ENCODE results near the gene RHOC.
"Not testable (repeated sequence)": the region's sequence is repeated elsewhere in the genome, so short reads cannot be mapped to it uniquely, and the experiment has no call there.

RHOC gene

GRCh38 chr1:112743174-112744008, 36.5 kb upstream of the RHOC start:
- H2AFZ ChIP-seq, result peak overlapping the region; percentile 50
- H3K27me3 ChIP-seq (ENCODE audit: control insufficient read depth, insufficient read depth, low read length), result no peaks in the 10 kb centered on the region
- H3K27ac ChIP-seq, result no peak overlapping the region
- H3K4me2 ChIP-seq (ENCODE audit: low read length), result no peak overlapping the region
- no peak overlapping the region for H3K4me3 ChIP-seq (ENCODE audit: low read depth, low read length)
- no peak for TF ChIP-seq CTCF (IDR thresholded peaks at IDR 0.05)
- no peaks in the 10 kb centered on the region for H3K36me3 ChIP-seq (ENCODE audit: control insufficient read depth, insufficient read depth, low read length)
- no peaks in the 10 kb centered on the region for H3K9me3 ChIP-seq (ENCODE audit: control insufficient read depth, low read length)
- H3K79me2 ChIP-seq, result no peaks in the 10 kb centered on the region
- no peaks in the 10 kb centered on the region for H3K4me1 ChIP-seq
- no peak overlapping the region for H3K9ac ChIP-seq

GRCh38 chr1:112737573-112737972, 30.6 kb upstream of the RHOC start:
- Histone ChIP-seq H3K4me2 (ENCODE audit: low read length) (no peak overlapping the region), H3K27ac (no peak overlapping the region), H3K4me1 (no peaks in the 10 kb centered on the region), H3K79me2 (no peaks in the 10 kb centered on the region), H3K4me3 (ENCODE audit: low read depth, low read length) (no peak overlapping the region), H3K27me3 (ENCODE audit: control insufficient read depth, insufficient read depth, low read length) (no peaks in the 10 kb centered on the region), H3K9me3 (ENCODE audit: control insufficient read depth, low read length) (no peaks in the 10 kb centered on the region), H2AFZ (no peak overlapping the region), H3K9ac (no peak overlapping the region), H3K36me3 (ENCODE audit: control insufficient read depth, insufficient read depth, low read length) (no peaks in the 10 kb centered on the region)
- TF ChIP-seq CTCF (IDR thresholded peaks at IDR 0.05), result no peak

- H3K9ac ChIP-seq, result no peak overlapping the region
- H2AFZ ChIP-seq, result no peak overlapping the region
- no peaks in the 10 kb centered on the region for H3K4me1 ChIP-seq
- no peak overlapping the region for H3K4me2 ChIP-seq (ENCODE audit: low read length)
- H3K4me3 ChIP-seq (ENCODE audit: low read depth, low read length), result no peak overlapping the region
- H3K27ac ChIP-seq, result no peak overlapping the region
- H3K27me3 ChIP-seq (ENCODE audit: control insufficient read depth, insufficient read depth, low read length), result no peaks in the 10 kb centered on the region
- TF ChIP-seq CTCF (IDR thresholded peaks at IDR 0.05), result no peak
- H3K79me2 ChIP-seq, result no peaks in the 10 kb centered on the region
- no peaks in the 10 kb centered on the region for H3K36me3 ChIP-seq (ENCODE audit: control insufficient read depth, insufficient read depth, low read length)
- no peaks in the 10 kb centered on the region for H3K9me3 ChIP-seq (ENCODE audit: control insufficient read depth, low read length)
These were observed 28.8 kb upstream of the RHOC start for GRCh38 chr1:112735752-112736151.

- Histone ChIP-seq H3K27ac (no peak overlapping the region), H3K4me1 (no peaks in the 10 kb centered on the region), H3K4me2 (ENCODE audit: low read length) (no peak overlapping the region), H3K36me3 (ENCODE audit: control insufficient read depth, insufficient read depth, low read length) (no peaks in the 10 kb centered on the region), H3K9ac (no peak overlapping the region), H3K9me3 (ENCODE audit: control insufficient read depth, low read length) (no peaks in the 10 kb centered on the region), H3K4me3 (ENCODE audit: low read depth, low read length) (no peak overlapping the region), H3K27me3 (ENCODE audit: control insufficient read depth, insufficient read depth, low read length) (no peaks in the 10 kb centered on the region), H3K79me2 (no peaks in the 10 kb centered on the region), H2AFZ (no peak overlapping the region)
- no peak for TF ChIP-seq CTCF (IDR thresholded peaks at IDR 0.05)
These were observed 24.5 kb upstream of the RHOC start for GRCh38 chr1:112731451-112731850.

- no peak for TF ChIP-seq CTCF (IDR thresholded peaks at IDR 0.05)
These were observed 23.0 kb upstream of the RHOC start for GRCh38 chr1:112729909-112730308.

GRCh38 chr1:112729011-112729410, 22.1 kb upstream of the RHOC start:
- H3K4me3 ChIP-seq (ENCODE audit: low read depth, low read length); H3K27me3 ChIP-seq (ENCODE audit: control insufficient read depth, insufficient read depth, low read length); H3K9me3 ChIP-seq (ENCODE audit: control insufficient read depth, low read length); H3K36me3 ChIP-seq (ENCODE audit: control insufficient read depth, insufficient read depth, low read length); H3K27ac ChIP-seq; H3K9ac ChIP-seq; H2AFZ ChIP-seq; H3K79me2 ChIP-seq; H3K4me1 ChIP-seq; H3K4me2 ChIP-seq (ENCODE audit: low read length): not testable (repeated sequence)

More at GRCh38 chr1:112729909-112730308, 23.0 kb upstream of the RHOC start:
- H3K27me3 ChIP-seq (ENCODE audit: control insufficient read depth, insufficient read depth, low read length), result no peaks in the 10 kb centered on the region
- no peaks in the 10 kb centered on the region for H3K79me2 ChIP-seq
- no peaks in the 10 kb centered on the region for H3K9me3 ChIP-seq (ENCODE audit: control insufficient read depth, low read length)
- no peak overlapping the region for H3K4me3 ChIP-seq (ENCODE audit: low read depth, low read length)
- H3K27ac ChIP-seq, result no peak overlapping the region
- no peaks in the 10 kb centered on the region for H3K36me3 ChIP-seq (ENCODE audit: control insufficient read depth, insufficient read depth, low read length)
- no peak overlapping the region for H3K9ac ChIP-seq
- H3K4me1 ChIP-seq, result no peaks in the 10 kb centered on the region
- H2AFZ ChIP-seq, result no peak overlapping the region
- H3K4me2 ChIP-seq (ENCODE audit: low read length), result no peak overlapping the region

All from parathyroid adenoma (tissue), 2 donors.